ENCODE results near the gene YKT6.

- TF ChIP-seq RARB (CRISPR knock-in tag; IDR thresholded peaks at IDR 0.05) (no peak), SNAI2 (CRISPR knock-in tag; IDR thresholded peaks at IDR 0.05) (no peak), PATZ1 (CRISPR knock-in tag; IDR thresholded peaks at IDR 0.05; ENCODE audit: borderline replicate concordance) (no peak), GLIS3 (CRISPR knock-in tag; IDR thresholded peaks at IDR 0.05) (no peak), ZNF70 (CRISPR knock-in tag; IDR thresholded peaks at IDR 0.05) (no peak), ARNTL (CRISPR knock-in tag; IDR thresholded peaks at IDR 0.05; ENCODE audit: borderline replicate concordance, low read depth) (no peak), ZC3H10 (CRISPR knock-in tag; IDR thresholded peaks at IDR 0.05) (no peak), ESRRG (CRISPR knock-in tag; IDR thresholded peaks at IDR 0.05) (no peak), OSR1 (CRISPR knock-in tag; IDR thresholded peaks at IDR 0.05) (no peak), ZFP30 (CRISPR knock-in tag; IDR thresholded peaks at IDR 0.05) (no peak)
Observed at GRCh38 chr7:44261240-44261639, 60.5 kb downstream of the YKT6 start.

Measured in SK-N-SH treated with all-trans-retinoic acid at 6 μM for 48 hours (cell line).